ENCODE data around the gene UBE2L3.
"Not testable (repeated sequence)": the region's sequence is repeated elsewhere in the genome, so short reads cannot be mapped to it uniquely, and the experiment has no call there.

UBE2L3 gene

GRCh38 chr22:21606775-21607174, 39.3 kb downstream of the UBE2L3 start:
- TF ChIP-seq CTCF (IDR thresholded peaks at IDR 0.05; ENCODE audit: borderline replicate concordance, insufficient read depth, low read depth, low read length) = no peak

GRCh38 chr22:21609556-21610157, 42.1 kb downstream of the UBE2L3 start:
- not testable (repeated sequence) for H3K4me3 ChIP-seq (ENCODE audit: low read depth, low read length)

More at GRCh38 chr22:21606775-21607174, 39.3 kb downstream of the UBE2L3 start:
- no peak overlapping the region for H3K4me3 ChIP-seq (ENCODE audit: low read depth, low read length)

- no peak for TF ChIP-seq CTCF (IDR thresholded peaks at IDR 0.05; ENCODE audit: borderline replicate concordance, insufficient read depth, low read depth, low read length)
- H3K4me3 ChIP-seq (ENCODE audit: low read depth, low read length) = no peak overlapping the region
Observed at GRCh38 chr22:21611210-21611977, 43.9 kb downstream of the UBE2L3 start.

- no peak for TF ChIP-seq CTCF (IDR thresholded peaks at IDR 0.05; ENCODE audit: borderline replicate concordance, insufficient read depth, low read depth, low read length)
- H3K4me3 ChIP-seq (ENCODE audit: low read depth, low read length) = no peak overlapping the region
Observed at GRCh38 chr22:21612858-21613257, 45.3 kb downstream of the UBE2L3 start.

- TF ChIP-seq CTCF (IDR thresholded peaks at IDR 0.05; ENCODE audit: borderline replicate concordance, insufficient read depth, low read depth, low read length) = no peak
- H3K4me3 ChIP-seq (ENCODE audit: low read depth, low read length) = no peak overlapping the region
Observed at GRCh38 chr22:21613553-21614233, 46.2 kb downstream of the UBE2L3 start.

- H3K4me3 ChIP-seq (ENCODE audit: low read depth, low read length) = no peak overlapping the region
- TF ChIP-seq CTCF (IDR thresholded peaks at IDR 0.05; ENCODE audit: borderline replicate concordance, insufficient read depth, low read depth, low read length) = no peak
Observed at GRCh38 chr22:21615731-21616130, 48.2 kb downstream of the UBE2L3 start.

GRCh38 chr22:21617337-21617736, 49.8 kb downstream of the UBE2L3 start:
- not testable (repeated sequence) for H3K4me3 ChIP-seq (ENCODE audit: low read depth, low read length)

GRCh38 chr22:21621025-21621424, 53.5 kb downstream of the UBE2L3 start:
- TF ChIP-seq CTCF (IDR thresholded peaks at IDR 0.05; ENCODE audit: borderline replicate concordance, insufficient read depth, low read depth, low read length) = no peak
- H3K4me3 ChIP-seq (ENCODE audit: low read depth, low read length) = no peak overlapping the region

Measured in GM12875 (cell line).